SK-N-SH (cell line): ENCODE measurements around the gene HOXC11. TPM values are rescaled to one million over a fixed set of nuclear protein-coding genes. Genes with fewer than 3 reads are reported as not detected.

Experiments used
- CTCF ChIA-PET: fragments of 300-600, 350-600 bp; formaldehyde crosslinking; extraction: SDS; loops from one replicate; lab custom pipeline; 2021; lab: Yijun Ruan, JAX
- POLR2A ChIA-PET: fragments of 350-600 bp; sonication (Branson Sonifier 250); formaldehyde crosslinking; extraction: SDS; loops from one replicate; lab custom pipeline; 2020; ENCODE audit warnings: antibody characterized with exemption, inconsistent platforms; lab: Yijun Ruan, JAX
- DNase-seq: peaks from one replicate; pipeline ENCODE4 v3.0.0; 2012
- H2AFZ ChIP-seq: fragments of 200-600 bp; sonication (generic); 2 replicates; pipeline ENCODE4 v1.8.1; 2016; ENCODE audit warnings: antibody characterized with exemption, mild to moderate bottlenecking, low read depth
- H3F3A ChIP-seq: fragments of 200-600 bp; sonication (generic); replicated peaks from 2 replicates; pipeline ENCODE3; 2016; ENCODE audit warnings: antibody characterized with exemption, mild to moderate bottlenecking; ENCODE audit not compliant: insufficient read depth
- H3K27ac ChIP-seq, 2 experiments: fragments of 200-500 bp in 1 of 2; fragments of 200-600 bp in 1 of 2; sonication (Bioruptor generic) in 1 of 2; sonication (generic), shearing (Covaris generic) in 1 of 2; 2 replicates each; pipeline versions ENCODE4 v1.5.1 to v1.6.1; 2014 to 2016; ENCODE audit warnings: low read depth in 2 of 2, inconsistent platforms in 1 of 2, low read length in 1 of 2, mild to moderate bottlenecking in 1 of 2, mixed read lengths in 1 of 2
- H3K27me3 ChIP-seq: fragments of 200-600 bp; sonication (generic), shearing (Covaris generic); 2 replicates; pipeline ENCODE4 v1.6.1; 2016; ENCODE audit warnings: mixed run types; ENCODE audit not compliant: insufficient read depth
- H3K36me3 ChIP-seq, 2 experiments: fragments of 200-500 bp in 1 of 2; fragments of 200-600 bp in 1 of 2; sonication (Bioruptor generic) in 1 of 2; sonication (generic) in 1 of 2; replicated peaks in 1 of 2; 2 replicates each; pipeline versions ENCODE3 to v1.5.1; 2014 to 2016; ENCODE audit warnings: low read length in 1 of 2, mild to moderate bottlenecking in 1 of 2; ENCODE audit not compliant: insufficient read depth in 2 of 2, control insufficient read depth in 1 of 2
- H3K4me1 ChIP-seq, 2 experiments: fragments of 200-500 bp in 1 of 2; fragments of 200-600 bp in 1 of 2; sonication (Bioruptor generic) in 1 of 2; sonication (generic), shearing (Covaris generic) in 1 of 2; 2 replicates each; pipeline versions ENCODE4 v1.5.1 to v1.6.1; 2014 to 2016; ENCODE audit warnings: low read depth in 1 of 2, low read length in 1 of 2, mixed run types in 1 of 2; ENCODE audit not compliant: insufficient read depth in 2 of 2, control insufficient read depth in 1 of 2
- H3K4me2 ChIP-seq: fragments of 200-600 bp; sonication (generic), shearing (Covaris generic); 2 replicates; pipeline ENCODE4 v1.6.1; 2017; ENCODE audit warnings: mixed run types
- H3K4me3 ChIP-seq, 2 experiments: fragments of 200-500 bp in 1 of 2; fragments of 200-600 bp in 1 of 2; sonication (Bioruptor generic) in 1 of 2; sonication (generic), shearing (Covaris generic) in 1 of 2; 2 replicates each; pipeline versions ENCODE4 v1.5.1 to v1.8.1; 2014 to 2016; ENCODE audit warnings: low read depth in 2 of 2, inconsistent platforms in 1 of 2, low read length in 1 of 2, mild to moderate bottlenecking in 1 of 2, mixed read lengths in 1 of 2, moderate library complexity in 1 of 2
- H3K79me2 ChIP-seq: fragments of 200-600 bp; sonication (generic); 2 replicates; pipeline ENCODE4 v1.8.1; 2017; ENCODE audit warnings: mild to moderate bottlenecking; ENCODE audit not compliant: insufficient read depth
- H3K9ac ChIP-seq: fragments of 200-600 bp; sonication (generic); 2 replicates; pipeline ENCODE4 v1.6.1; 2017; ENCODE audit warnings: mixed run types
- H3K9me2 ChIP-seq: fragments of 200-600 bp; sonication (generic); 2 replicates; pipeline ENCODE4 v1.6.1; 2017; ENCODE audit warnings: mixed run types
- H3K9me3 ChIP-seq: fragments of 200-600 bp; sonication (generic); 2 replicates; pipeline ENCODE4 v1.6.1; 2017; ENCODE audit warnings: mixed run types, mild to moderate bottlenecking, moderate library complexity
- H4K20me1 ChIP-seq: fragments of 200-600 bp; sonication (generic); 2 replicates; pipeline ENCODE4 v1.6.1; 2017; ENCODE audit warnings: mild to moderate bottlenecking, mixed run types; ENCODE audit not compliant: insufficient read depth
- EP300 ChIP-seq, 2 experiments: IDR thresholded peaks; 2 replicates each; pipeline versions ENCODE4 v1.4.0 to v1.6.1; 2012; ENCODE audit warnings: borderline replicate concordance in 1 of 2, low read depth in 1 of 2, low read length in 1 of 2
- FOXJ3 ChIP-seq: sonication (generic); formaldehyde crosslinking; IDR thresholded peaks from 2 replicates; pipeline ENCODE4 v1.5.1; 2020; ENCODE audit warnings: mild to moderate bottlenecking, missing genetic modification reagents
- GABPA ChIP-seq: IDR thresholded peaks from 2 replicates; pipeline ENCODE4 v1.4.0; 2012; ENCODE audit warnings: low read depth, mild to moderate bottlenecking
- GATA2 ChIP-seq: sonication (generic); formaldehyde crosslinking; IDR thresholded peaks from 2 replicates; pipeline ENCODE4 v1.5.0; 2020; ENCODE audit warnings: mild to moderate bottlenecking, missing genetic modification reagents
- MEF2A ChIP-seq: IDR thresholded peaks from 2 replicates; pipeline ENCODE4 v1.4.0; 2012; ENCODE audit warnings: low read depth, borderline replicate concordance
- MXI1 ChIP-seq: IDR thresholded peaks from 2 replicates; pipeline ENCODE4 v1.6.1; 2012; ENCODE audit warnings: mild to moderate bottlenecking, low read depth, low read length, improper control_type of control experiment
- POLR2AphosphoS5 ChIP-seq: IDR thresholded peaks from 2 replicates; pipeline ENCODE4 v1.6.1; 2012; ENCODE audit warnings: low read depth, low read length
- RAD21 ChIP-seq: IDR thresholded peaks from 2 replicates; pipeline ENCODE4 v1.6.1; 2012; ENCODE audit warnings: mild to moderate bottlenecking, low read length
- RCOR1 ChIP-seq: fragments of 150-350 bp; IDR thresholded peaks from 2 replicates; pipeline ENCODE4 v1.6.1; 2017; ENCODE audit warnings: antibody characterized with exemption, low read length
- SMC3 ChIP-seq: IDR thresholded peaks from 2 replicates; pipeline ENCODE4 v1.6.1; 2012; ENCODE audit warnings: low read depth, low read length, improper control_type of control experiment
- WGBS: methylation state at CpG from one replicate; pipeline ENCODE4 v1.1.6; 2017; ENCODE audit warnings: low lambda C conversion rate; 5-methylcytosine and 5-hydroxymethylcytosine counted together
- polyA plus RNA-seq, 3 experiments: library from polyadenylated mRNA; depleted of rRNA; stranded (reverse); fragments of >200 nt; gene quantifications; 2 replicates each; pipeline ENCODE4 v1.2.3, GENCODE V29; 2012
- TF ChIP-seq, protein P1 (sequence below): IDR thresholded peaks from 2 replicates; pipeline ENCODE4 v1.6.1; 2012; ENCODE audit warnings: mild to moderate bottlenecking, low read depth, low read length, moderate library complexity
- TF ChIP-seq, protein P2 (sequence below): IDR thresholded peaks from 2 replicates; pipeline ENCODE4 v1.4.0; 2012; ENCODE audit warnings: low read depth
- TF ChIP-seq, protein P3 (sequence below): IDR thresholded peaks from 2 replicates; pipeline ENCODE4 v1.4.0; 2012; ENCODE audit warnings: low read depth, borderline replicate concordance
- TF ChIP-seq, protein P4 (sequence below): IDR thresholded peaks from 2 replicates; pipeline ENCODE4 v1.4.0; 2012; ENCODE audit warnings: low read depth, borderline replicate concordance

The HOXC11 gene
- polyA plus RNA-seq, 1 of the 3 experiments (the other 2 are of a cell fraction) = not detected

DNA sequence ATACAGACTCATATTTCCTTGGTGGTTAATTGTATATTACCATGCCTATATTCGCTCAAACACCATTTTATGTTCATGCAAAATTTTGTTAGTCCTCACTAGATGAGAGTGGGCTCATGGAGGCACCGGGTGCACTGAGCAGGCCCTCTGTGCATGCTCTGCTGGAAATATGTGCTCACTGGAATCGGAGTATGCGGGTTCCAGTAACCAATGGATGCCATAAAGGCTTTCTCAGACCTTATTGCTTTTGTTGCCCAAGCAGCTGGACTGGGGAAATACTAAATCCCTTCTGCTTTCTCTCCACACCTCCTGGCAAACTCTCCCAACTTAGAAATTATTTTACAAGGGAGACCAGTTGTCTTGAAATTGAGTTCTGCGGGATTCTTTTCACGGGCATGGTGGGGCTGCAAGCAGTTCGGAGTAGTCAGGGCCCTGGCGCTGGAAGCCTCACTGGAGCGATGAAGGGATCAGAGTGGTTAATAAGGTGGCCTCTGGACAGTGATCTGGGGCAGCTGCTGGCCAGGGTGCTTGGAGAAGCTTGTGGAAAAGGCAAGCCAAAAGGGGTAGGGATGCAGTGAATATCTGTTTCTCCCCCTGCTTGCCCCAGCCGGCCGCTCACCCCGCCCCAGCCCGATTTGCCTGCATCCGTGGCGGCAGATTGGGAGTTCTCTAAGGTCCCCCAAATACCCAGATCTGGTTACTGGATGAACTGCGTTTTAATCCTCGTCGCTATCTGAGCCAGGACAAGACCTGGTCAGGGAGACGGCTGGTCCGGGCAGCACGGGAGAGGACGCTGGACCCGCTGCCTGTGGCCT lies 47.9 kb downstream of the HOXC11 start:
- Histone ChIP-seq H3K9me3 (no peaks in the 10 kb centered on the region), H3K27ac (no peak overlapping the region), H3K27me3 (no peaks in the 10 kb centered on the region), H3K9ac (no peak overlapping the region), H3K4me3 (no peak overlapping the region), H3K4me2 (0 out of 2 replicates have a peak overlapping the region, but pooled peaks have one; percentile 3), H2AFZ (no peak overlapping the region), H4K20me1 (no peaks in the 10 kb centered on the region), H3K9me2 (no peaks in the 10 kb centered on the region), H3F3A (peaks cover 9% of the 10 kb centered on the region), H3K79me2 (peaks cover 10% of the 10 kb centered on the region; the same call in 1 of the 2 replicates), H3K36me3 (no peaks in the 10 kb centered on the region), H3K4me1 (peaks cover 7 to 49% of the 10 kb centered on the region in 2 experiments; a peak in 2 of 4 replicates)
- POLR2A ChIA-PET = no interaction called here
- DNase-seq = no peak
- TF ChIP-seq, protein P1, sequence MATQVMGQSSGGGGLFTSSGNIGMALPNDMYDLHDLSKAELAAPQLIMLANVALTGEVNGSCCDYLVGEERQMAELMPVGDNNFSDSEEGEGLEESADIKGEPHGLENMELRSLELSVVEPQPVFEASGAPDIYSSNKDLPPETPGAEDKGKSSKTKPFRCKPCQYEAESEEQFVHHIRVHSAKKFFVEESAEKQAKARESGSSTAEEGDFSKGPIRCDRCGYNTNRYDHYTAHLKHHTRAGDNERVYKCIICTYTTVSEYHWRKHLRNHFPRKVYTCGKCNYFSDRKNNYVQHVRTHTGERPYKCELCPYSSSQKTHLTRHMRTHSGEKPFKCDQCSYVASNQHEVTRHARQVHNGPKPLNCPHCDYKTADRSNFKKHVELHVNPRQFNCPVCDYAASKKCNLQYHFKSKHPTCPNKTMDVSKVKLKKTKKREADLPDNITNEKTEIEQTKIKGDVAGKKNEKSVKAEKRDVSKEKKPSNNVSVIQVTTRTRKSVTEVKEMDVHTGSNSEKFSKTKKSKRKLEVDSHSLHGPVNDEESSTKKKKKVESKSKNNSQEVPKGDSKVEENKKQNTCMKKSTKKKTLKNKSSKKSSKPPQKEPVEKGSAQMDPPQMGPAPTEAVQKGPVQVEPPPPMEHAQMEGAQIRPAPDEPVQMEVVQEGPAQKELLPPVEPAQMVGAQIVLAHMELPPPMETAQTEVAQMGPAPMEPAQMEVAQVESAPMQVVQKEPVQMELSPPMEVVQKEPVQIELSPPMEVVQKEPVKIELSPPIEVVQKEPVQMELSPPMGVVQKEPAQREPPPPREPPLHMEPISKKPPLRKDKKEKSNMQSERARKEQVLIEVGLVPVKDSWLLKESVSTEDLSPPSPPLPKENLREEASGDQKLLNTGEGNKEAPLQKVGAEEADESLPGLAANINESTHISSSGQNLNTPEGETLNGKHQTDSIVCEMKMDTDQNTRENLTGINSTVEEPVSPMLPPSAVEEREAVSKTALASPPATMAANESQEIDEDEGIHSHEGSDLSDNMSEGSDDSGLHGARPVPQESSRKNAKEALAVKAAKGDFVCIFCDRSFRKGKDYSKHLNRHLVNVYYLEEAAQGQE = no peak
- TF ChIP-seq RCOR1 = no peak
- TF ChIP-seq, protein P2, sequence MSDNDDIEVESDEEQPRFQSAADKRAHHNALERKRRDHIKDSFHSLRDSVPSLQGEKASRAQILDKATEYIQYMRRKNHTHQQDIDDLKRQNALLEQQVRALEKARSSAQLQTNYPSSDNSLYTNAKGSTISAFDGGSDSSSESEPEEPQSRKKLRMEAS = no peak
- TF ChIP-seq EP300 (IDR thresholded peaks at IDR 0.05; ENCODE audit: borderline replicate concordance in 1 of 2, low read depth in 1 of 2, low read length in 1 of 2) = no peak
- no peak for TF ChIP-seq MXI1
- no peak for TF ChIP-seq GATA2 (CRISPR knock-in tag)
- WGBS = 90% methylated on average over 20 of the region's 23 CpGs
- CTCF ChIA-PET = interaction anchor here (1.2 to 23.2 kb wide), 6 partner anchors 12 to 187 kb away, joined by 3 to 548 read pairs (median 24); partner anchors contain the start of genes HOXC10, HOXC5, HOXC9 and SMUG1

DNA sequence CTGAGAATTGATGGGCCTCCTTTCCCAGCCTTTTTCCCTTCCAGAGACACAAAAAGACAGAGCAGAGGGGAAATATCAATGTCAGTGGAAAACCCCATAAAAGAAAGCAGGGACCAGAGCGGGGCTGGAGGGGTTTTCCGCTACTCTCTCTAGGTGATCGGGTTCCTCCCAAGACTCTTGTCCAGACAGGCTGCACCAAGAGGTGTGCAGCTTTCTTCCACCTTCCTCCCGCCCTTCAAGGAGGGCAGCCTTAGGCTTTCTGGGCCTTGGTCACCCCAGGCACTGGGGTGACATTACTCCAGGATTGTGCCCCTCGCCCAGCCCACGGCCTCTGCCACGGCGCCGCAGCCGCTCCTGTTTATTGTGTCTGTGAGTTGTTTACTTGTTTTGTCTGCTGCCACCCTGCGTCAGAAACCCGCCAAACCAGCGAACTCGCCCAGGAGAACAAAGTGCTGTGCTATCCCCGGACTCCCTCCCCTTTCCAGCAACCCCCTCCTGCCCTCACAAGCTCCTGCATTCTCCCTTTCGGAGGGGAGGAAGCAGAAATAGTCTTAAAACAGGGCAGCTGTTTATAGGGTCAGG lies 48.6 kb downstream of the HOXC11 start:
- Histone ChIP-seq H3K9ac (no peak overlapping the region), H3K27me3 (no peaks in the 10 kb centered on the region)
- POLR2A ChIA-PET = no interaction called here
- TF ChIP-seq POLR2AphosphoS5 (no peak), SMC3 (no peak), GABPA (no peak), FOXJ3 (no peak), RAD21 (no peak), EP300 (IDR thresholded peaks at IDR 0.05; ENCODE audit: borderline replicate concordance in 1 of 2, low read depth in 1 of 2, low read length in 1 of 2) (no peak), MEF2A (no peak)
- TF ChIP-seq, protein P3, sequence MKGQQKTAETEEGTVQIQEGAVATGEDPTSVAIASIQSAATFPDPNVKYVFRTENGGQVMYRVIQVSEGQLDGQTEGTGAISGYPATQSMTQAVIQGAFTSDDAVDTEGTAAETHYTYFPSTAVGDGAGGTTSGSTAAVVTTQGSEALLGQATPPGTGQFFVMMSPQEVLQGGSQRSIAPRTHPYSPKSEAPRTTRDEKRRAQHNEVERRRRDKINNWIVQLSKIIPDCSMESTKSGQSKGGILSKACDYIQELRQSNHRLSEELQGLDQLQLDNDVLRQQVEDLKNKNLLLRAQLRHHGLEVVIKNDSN = no peak
- TF ChIP-seq, protein P4, sequence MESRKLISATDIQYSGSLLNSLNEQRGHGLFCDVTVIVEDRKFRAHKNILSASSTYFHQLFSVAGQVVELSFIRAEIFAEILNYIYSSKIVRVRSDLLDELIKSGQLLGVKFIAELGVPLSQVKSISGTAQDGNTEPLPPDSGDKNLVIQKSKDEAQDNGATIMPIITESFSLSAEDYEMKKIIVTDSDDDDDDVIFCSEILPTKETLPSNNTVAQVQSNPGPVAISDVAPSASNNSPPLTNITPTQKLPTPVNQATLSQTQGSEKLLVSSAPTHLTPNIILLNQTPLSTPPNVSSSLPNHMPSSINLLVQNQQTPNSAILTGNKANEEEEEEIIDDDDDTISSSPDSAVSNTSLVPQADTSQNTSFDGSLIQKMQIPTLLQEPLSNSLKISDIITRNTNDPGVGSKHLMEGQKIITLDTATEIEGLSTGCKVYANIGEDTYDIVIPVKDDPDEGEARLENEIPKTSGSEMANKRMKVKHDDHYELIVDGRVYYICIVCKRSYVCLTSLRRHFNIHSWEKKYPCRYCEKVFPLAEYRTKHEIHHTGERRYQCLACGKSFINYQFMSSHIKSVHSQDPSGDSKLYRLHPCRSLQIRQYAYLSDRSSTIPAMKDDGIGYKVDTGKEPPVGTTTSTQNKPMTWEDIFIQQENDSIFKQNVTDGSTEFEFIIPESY = no peak

More for the DNA sequence above, 48.6 kb downstream of the HOXC11 start:
- 91% methylated on average over 16 of the region's 16 CpGs for WGBS
- Histone ChIP-seq H4K20me1 (no peaks in the 10 kb centered on the region), H3K4me3 (no peak overlapping the region), H2AFZ (no peak overlapping the region), H3K79me2 (peaks cover 10% of the 10 kb centered on the region; the same call in 1 of the 2 replicates), H3K27ac (no peak overlapping the region), H3K9me2 (no peaks in the 10 kb centered on the region), H3K36me3 (no peaks in the 10 kb centered on the region), H3K9me3 (no peaks in the 10 kb centered on the region), H3F3A (peaks cover 9% of the 10 kb centered on the region), H3K4me1 (peaks cover 7 to 47% of the 10 kb centered on the region in 2 experiments; a peak in 2 of 4 replicates), H3K4me2 (no peak overlapping the region)
- CTCF ChIA-PET = interaction anchor here (1.2 to 23.2 kb wide), 6 partner anchors 11 to 187 kb away, joined by 3 to 548 read pairs (median 50); partner anchors contain the start of genes HOXC10, HOXC5, HOXC9 and SMUG1
- no peak for DNase-seq
